Measurements from ENCODE around the gene SLC15A4.
"Not testable (repeated sequence)": the region's sequence is repeated elsewhere in the genome, so short reads cannot be mapped to it uniquely, and the experiment has no call there.

Gene SLC15A4

DNA sequence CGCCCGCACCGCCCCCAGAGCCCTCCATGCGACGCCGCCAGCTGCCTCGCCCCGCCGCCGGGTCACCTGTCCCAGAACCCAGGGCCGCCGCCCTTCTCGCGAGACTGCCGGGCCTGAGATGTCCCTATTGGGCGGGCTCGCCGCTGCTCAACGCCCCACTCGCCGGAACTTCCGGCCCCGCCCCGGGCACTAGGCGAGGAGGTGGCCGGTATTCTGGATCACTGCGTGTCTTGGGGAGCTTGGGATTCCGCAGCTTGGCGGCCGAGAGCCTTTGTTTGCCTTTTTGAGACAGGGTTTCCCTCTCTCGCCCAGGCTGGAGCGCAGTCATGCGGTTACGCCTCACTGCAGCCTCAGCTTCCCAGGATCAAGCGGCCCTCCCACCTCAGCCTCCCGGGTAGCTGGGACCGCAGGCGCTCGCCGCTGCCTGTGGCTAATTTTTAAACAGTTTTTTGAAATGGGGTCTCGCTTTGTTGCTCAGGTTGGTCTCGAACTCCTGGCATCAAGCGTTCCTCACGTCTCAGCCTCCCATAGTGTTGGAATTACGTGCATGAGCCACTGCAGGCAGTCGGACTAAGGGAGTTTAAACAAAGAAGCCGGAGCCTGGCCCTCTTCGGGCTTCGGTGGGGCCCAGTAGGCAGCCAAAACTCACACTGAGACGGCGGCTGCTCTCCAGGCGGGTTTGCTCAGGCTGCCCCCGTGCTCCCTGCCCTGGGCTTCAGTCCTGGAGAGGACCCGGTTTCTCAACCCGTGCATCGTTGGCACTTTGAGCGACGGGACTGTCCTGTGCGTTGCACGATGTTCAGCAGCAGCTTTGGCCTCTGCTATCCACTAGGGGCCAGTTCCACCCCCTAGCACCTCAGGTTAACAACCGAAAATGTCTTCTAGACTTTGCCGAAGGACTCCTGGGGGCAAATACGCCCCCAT, at the start of gene SLC15A4:
SLC15A4 (minus strand) TSS at position 43 of the 924 bp plus-strand sequence; CDS start at position 28, 15 bp downstream.
- DNase-seq, result peak; percentile 97

DNA sequence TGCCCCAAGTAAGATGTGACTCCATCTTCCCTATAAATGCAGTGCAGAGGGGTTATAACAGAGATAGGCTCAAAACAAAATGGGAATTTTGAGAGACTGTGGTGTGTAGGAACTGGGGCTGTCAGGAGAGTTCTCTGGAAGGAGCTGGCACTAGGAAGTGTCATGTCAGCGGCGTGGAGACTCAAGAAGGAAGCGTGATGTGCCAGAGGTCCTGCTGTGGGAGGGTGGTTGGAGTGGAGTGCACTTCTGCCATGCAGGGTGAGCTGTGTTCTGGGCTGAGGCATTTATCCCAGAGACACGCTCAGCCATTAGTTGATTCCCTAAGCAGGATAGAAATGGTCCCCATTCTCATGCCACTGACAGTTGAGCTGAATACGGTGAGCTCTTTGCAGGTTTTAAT, 48.5 kb upstream of the SLC15A4 start:
- no peak for DNase-seq

DNA sequence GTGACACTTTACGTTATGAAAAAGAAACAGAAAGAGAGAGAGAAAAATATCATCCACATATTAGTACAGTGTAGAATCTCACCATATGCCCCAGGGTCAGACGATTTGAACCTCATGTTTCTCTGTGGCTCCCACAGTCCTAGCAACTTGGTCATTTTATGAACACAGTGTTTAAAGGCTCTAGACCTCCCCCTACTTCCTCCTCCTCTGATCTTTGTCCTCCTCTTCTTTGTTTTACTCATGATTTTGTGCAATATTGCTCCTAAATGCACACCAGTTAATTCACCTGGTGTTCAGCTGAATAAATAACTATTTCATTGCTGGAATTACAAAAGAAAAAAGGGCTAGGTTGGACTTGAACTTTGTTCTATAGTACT, 47.7 kb upstream of the SLC15A4 start:
- DNase-seq, result no peak

GRCh38 chr12:128867466-128867865, 43.7 kb upstream of the SLC15A4 start:
- no peak for DNase-seq

GRCh38 chr12:128864516-128865186, 40.9 kb upstream of the SLC15A4 start:
- DNase-seq, result peak; percentile 17

GRCh38 chr12:128863957-128864356, 40.2 kb upstream of the SLC15A4 start:
- DNase-seq, result no peak

DNA sequence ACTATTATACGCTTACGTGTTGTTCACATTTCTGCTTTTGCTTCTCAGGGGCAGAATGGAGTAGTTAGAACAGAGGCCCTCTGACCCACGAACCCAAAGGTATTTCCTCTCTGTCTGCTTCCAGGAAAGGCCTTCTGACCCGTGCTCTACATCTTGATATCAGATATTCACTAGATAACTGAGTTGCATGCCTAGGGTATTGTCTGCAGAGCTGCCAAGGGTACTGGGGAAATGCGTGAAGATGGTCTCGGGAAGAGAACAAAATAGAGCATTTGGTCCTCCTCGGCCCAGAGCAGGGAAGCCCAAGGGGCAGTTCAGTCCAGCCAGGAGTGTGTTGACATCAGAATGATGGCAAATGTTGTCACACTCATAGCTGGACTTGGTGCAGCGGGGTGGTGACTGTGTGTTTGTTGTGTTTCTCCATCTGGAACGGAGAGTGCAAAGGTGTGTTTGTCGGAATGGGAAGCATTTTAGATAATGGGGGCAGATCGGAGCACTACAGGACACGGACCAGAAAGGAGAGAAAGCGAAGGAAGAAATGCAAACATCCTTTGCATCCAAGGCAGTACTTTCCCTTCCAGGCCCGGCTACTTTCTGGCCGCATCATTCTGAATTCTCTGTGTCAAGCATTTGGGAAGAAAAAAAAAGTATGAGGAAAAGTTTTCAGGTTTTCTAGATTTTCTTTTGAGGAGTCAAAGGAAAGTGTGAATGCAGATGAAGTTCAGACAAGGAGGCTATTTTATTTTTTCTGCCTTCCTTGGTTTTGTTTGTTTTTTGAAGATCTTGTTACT, 37.7 kb upstream of the SLC15A4 start:
- DNase-seq, result no peak

- no peak for DNase-seq
Observed at GRCh38 chr12:128859311-128859710, 35.6 kb upstream of the SLC15A4 start.

- peak; percentile 11 for DNase-seq
Observed at GRCh38 chr12:128857133-128857763, 33.5 kb upstream of the SLC15A4 start.

- no peak for DNase-seq
Observed at GRCh38 chr12:128856791-128857078, 33.0 kb upstream of the SLC15A4 start.

- no peak for DNase-seq
Observed at GRCh38 chr12:128856035-128856790, 32.5 kb upstream of the SLC15A4 start.

- DNase-seq, result no peak
Observed at GRCh38 chr12:128853600-128854197, 29.9 kb upstream of the SLC15A4 start.

GRCh38 chr12:128852885-128853599, 29.3 kb upstream of the SLC15A4 start, which contains the start of gene GLT1D1:
TSS of gene GLT1D1 (plus strand) at chr12:128853478. CDS start at chr12:128853582, 104 bp downstream.
- no peak for DNase-seq

DNA sequence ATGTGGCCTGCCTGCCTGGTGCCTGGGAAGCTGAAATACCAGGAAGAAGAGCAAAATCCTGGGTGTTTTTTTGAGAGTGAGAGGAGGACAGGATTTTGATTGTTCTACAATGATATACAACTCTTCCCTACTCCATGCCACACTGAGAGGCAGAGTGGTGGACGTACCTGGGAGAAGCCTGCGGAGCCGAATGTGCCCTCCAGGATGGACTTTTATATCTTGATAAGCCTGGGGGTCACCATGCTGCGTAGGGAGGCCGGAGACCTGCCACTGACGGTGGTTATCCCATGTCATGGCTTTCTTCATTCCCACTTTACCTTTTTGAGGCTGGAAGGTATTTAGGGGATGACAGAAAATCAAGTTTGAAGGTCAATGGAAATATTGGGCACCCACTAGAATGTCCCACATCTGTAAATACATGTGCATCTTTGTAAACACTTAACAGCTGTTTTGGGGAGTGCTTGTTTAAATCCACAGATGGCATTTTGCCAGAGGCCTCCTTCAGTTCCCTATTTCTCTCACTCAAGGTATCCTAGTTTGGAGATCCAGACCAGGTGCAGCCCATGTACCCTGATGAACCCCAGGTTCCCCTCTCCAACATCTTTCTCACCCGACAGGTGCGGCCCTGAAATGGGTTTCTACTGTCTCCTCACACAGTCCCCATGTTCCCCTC, 28.4 kb upstream of the SLC15A4 start:
- DNase-seq, result peak; percentile 13

- not testable (repeated sequence) for DNase-seq
Observed at GRCh38 chr12:128851429-128851828, 27.7 kb upstream of the SLC15A4 start.

- DNase-seq, result no peak
Observed at GRCh38 chr12:128850400-128850799, 26.6 kb upstream of the SLC15A4 start.

DNA sequence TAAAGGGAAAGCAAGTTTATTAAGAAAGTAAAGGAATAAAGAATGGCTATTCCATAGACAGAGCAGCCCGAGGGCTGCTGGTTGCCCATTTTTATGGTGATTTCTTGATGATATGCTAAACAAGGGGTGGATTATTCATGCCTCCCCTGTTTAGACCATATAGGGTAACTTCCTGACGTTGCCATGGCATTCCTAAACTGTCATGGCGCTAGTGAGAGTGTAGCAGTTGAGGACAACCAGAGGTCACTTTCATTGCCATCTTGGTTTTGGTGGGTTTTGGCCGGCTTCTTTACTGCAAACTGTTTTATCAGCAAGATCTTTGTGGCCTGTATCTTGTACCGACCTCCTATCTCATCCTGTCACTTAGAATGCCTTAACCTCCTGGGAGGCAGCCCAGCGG, 26.0 kb upstream of the SLC15A4 start:
- DNase-seq, result not testable (repeated sequence)

GRCh38 chr12:128848371-128848770, 24.6 kb upstream of the SLC15A4 start:
- no peak for DNase-seq

- not testable (repeated sequence) for DNase-seq
Observed at GRCh38 chr12:128846671-128847070, 22.9 kb upstream of the SLC15A4 start.

- no peak for DNase-seq
Observed at GRCh38 chr12:128844031-128844635, 20.4 kb upstream of the SLC15A4 start.
